K562 (cell line): ENCODE measurements around the gene PRC1. TPM values are rescaled to one million over a fixed set of nuclear protein-coding genes. Genes with fewer than 3 reads are reported as not detected.

Experiments used
- GABPA ChIP-seq: fragments of 200-800 bp; sonication (Bioruptor generic); conservative IDR thresholded peaks from 2 replicates; pipeline ENCODE4 v1.6.1; 2016; ENCODE audit warnings: low read depth, missing genetic modification characterization, missing compliant biosample characterization
- HIVEP1 ChIP-seq: fragments of 250-450 bp; sonication (Bioruptor Pico); IDR thresholded peaks from 2 replicates; pipeline ENCODE4 v1.4.0; 2020; ENCODE audit warnings: mild to moderate bottlenecking
- ID3 ChIP-seq, 2 experiments: fragments of 250-450 bp in 1 of 2; fragments of 450-650 bp in 1 of 2; sonication (Bioruptor Pico) in 1 of 2; IDR thresholded peaks; 2 replicates each; pipeline versions ENCODE4 v1.6.1 to v1.8.0; 2016 to 2021; ENCODE audit warnings: mild to moderate bottlenecking in 2 of 2, moderate library complexity in 2 of 2, missing compliant biosample characterization in 1 of 2, missing genetic modification characterization in 1 of 2
- POLR2G ChIP-seq: fragments of 200-400 bp; formaldehyde crosslinking; IDR thresholded peaks from 2 replicates; pipeline ENCODE4 v1.6.1; 2017; ENCODE audit warnings: low read depth, mild to moderate bottlenecking, antibody characterized with exemption, low read length, moderate library complexity
- PRDM10 ChIP-seq: fragments of 450-650 bp; IDR thresholded peaks from 2 replicates; pipeline ENCODE4 v1.6.1; 2018; ENCODE audit not compliant: partially characterized antibody
- RBM15 ChIP-seq: fragments of 200-400 bp; formaldehyde crosslinking; IDR thresholded peaks from 2 replicates; pipeline ENCODE4 v1.6.1; 2018; ENCODE audit warnings: mild to moderate bottlenecking, low read length, moderate library complexity; ENCODE audit not compliant: insufficient read depth
- STAG1 ChIP-seq: sonication (generic); formaldehyde crosslinking; IDR thresholded peaks from 2 replicates; pipeline ENCODE4 v1.5.0; 2020; ENCODE audit warnings: missing genetic modification reagents, borderline replicate concordance
- TEAD4 ChIP-seq, 2 experiments: sonication (generic) in 1 of 2; formaldehyde crosslinking in 1 of 2; IDR thresholded peaks; 2 replicates each; pipeline versions ENCODE4 v1.6.1 to v1.8.0; 2012 to 2022; ENCODE audit warnings: borderline replicate concordance in 1 of 2, inconsistent platforms in 1 of 2, low read length in 1 of 2, mild to moderate bottlenecking in 1 of 2, missing genetic modification reagents in 1 of 2
- THRAP3 ChIP-seq: fragments of 450-650 bp; IDR thresholded peaks from 2 replicates; pipeline ENCODE4 v1.6.1; 2016; ENCODE audit warnings: mild to moderate bottlenecking, inconsistent platforms, borderline replicate concordance
- ZNF3 ChIP-seq: fragments of 250-450 bp; sonication (Bioruptor Pico); IDR thresholded peaks from 2 replicates; pipeline ENCODE4 v1.5.0; 2021; ENCODE audit warnings: mild to moderate bottlenecking, moderate library complexity
- ZNF668 ChIP-seq: fragments of 250-450 bp; sonication (Bioruptor Pico); IDR thresholded peaks from 2 replicates; pipeline ENCODE4 v1.8.0; 2022; ENCODE audit warnings: mild to moderate bottlenecking, inconsistent platforms
- ZNF778 ChIP-seq: fragments of 450-650 bp; formaldehyde crosslinking; IDR thresholded peaks from 2 replicates; pipeline ENCODE4 v1.4.0; 2020; ENCODE audit warnings: mild to moderate bottlenecking, moderate library complexity
- ZSCAN29 ChIP-seq: fragments of 450-650 bp; IDR thresholded peaks from 2 replicates; pipeline ENCODE4 v1.6.1; 2017
- polyA plus RNA-seq, 8 experiments: library from polyadenylated mRNA; depleted of rRNA in 4 of 8; stranded (reverse) in 5 of 8; unstranded in 3 of 8; fragments of >200 nt; fragmentation: Nextera tagmentation in 2 of 8; fragmentation: Illumina TruSeq in 1 of 8; extraction: Ambion mirVana in 2 of 8; extraction: Trizol in 1 of 8; gene quantifications; 2 replicates each; pipeline versions ENCODE4 v1.2.1 to v1.2.3, GENCODE V29; 2011 to 2014; ENCODE audit warnings: inconsistent platforms in 1 of 8, missing spikeins in 1 of 8
- total RNA-seq, 7 experiments: library from RNA; depleted of rRNA in 6 of 7; stranded (reverse); fragments of >200 nt in 6 of 7; fragmentation: Illumina TruSeq in 2 of 7; extraction: Trizol in 2 of 7; gene quantifications; 2 replicates each; pipeline versions ENCODE4 v1.2.1 to v1.2.3, GENCODE V29; 2011 to 2021; ENCODE audit warnings: low replicate concordance in 1 of 7
- TF ChIP-seq, protein P1 (sequence below), 3 experiments: fragments of 200-800 bp in 1 of 3; sonication (Bioruptor generic) in 1 of 3; sonication (generic) in 1 of 3; formaldehyde crosslinking in 1 of 3; IDR thresholded peaks; 2 replicates each; pipeline versions ENCODE4 v1.6.1 to v1.8.0; 2016 to 2022; ENCODE audit warnings: mild to moderate bottlenecking in 2 of 3, missing compliant biosample characterization in 2 of 3, missing genetic modification characterization in 2 of 3, missing genetic modification reagents in 1 of 3
- TF ChIP-seq, protein P2 (sequence below): fragments of 450-650 bp; IDR thresholded peaks from 2 replicates; pipeline ENCODE4 v1.6.1; 2016; ENCODE audit warnings: low read depth, mild to moderate bottlenecking, moderate library complexity
- TF ChIP-seq, protein P3 (sequence below), 2 experiments: fragments of 450-650 bp in 1 of 2; sonication (generic) in 1 of 2; formaldehyde crosslinking in 1 of 2; IDR thresholded peaks in 1 of 2; conservative IDR thresholded peaks in 1 of 2; 2 replicates each; pipeline versions ENCODE4 v1.6.1 to v1.8.1; 2016 to 2023; ENCODE audit warnings: mild to moderate bottlenecking in 2 of 2, moderate library complexity in 2 of 2, inconsistent platforms in 1 of 2, missing genetic modification reagents in 1 of 2

Gene PRC1
- total and polyA plus RNA-seq, 9 of the 15 experiments (the other 6 are each of a cell fraction or from before 2014, with no cell fraction given): 156 to 391 (median 240) TPM

- TF ChIP-seq, protein P1, sequence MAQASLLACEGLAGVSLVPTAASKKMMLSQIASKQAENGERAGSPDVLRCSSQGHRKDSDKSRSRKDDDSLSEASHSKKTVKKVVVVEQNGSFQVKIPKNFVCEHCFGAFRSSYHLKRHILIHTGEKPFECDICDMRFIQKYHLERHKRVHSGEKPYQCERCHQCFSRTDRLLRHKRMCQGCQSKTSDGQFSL (CRISPR knock-in tag; IDR thresholded peaks at IDR 0.05): no peak
- TF ChIP-seq, protein P1 (tag; IDR thresholded peaks at IDR 0.05): no peak
- TF ChIP-seq, protein P2, sequence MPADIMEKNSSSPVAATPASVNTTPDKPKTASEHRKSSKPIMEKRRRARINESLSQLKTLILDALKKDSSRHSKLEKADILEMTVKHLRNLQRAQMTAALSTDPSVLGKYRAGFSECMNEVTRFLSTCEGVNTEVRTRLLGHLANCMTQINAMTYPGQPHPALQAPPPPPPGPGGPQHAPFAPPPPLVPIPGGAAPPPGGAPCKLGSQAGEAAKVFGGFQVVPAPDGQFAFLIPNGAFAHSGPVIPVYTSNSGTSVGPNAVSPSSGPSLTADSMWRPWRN: no peak
- TF ChIP-seq POLR2G (no peak), ZSCAN29 (no peak), THRAP3 (no peak), STAG1 (CRISPR knock-in tag) (peak; percentile 78), ZNF668 (CRISPR knock-in tag) (no peak), ZNF778 (CRISPR knock-in tag) (no peak), TEAD4 (IDR thresholded peaks at IDR 0.05; ENCODE audit: low read length) (no peak), TEAD4 (CRISPR knock-in tag; IDR thresholded peaks at IDR 0.05; ENCODE audit: borderline replicate concordance) (no peak), PRDM10 (peak; percentile 31), ID3 (CRISPR knock-in tag; IDR thresholded peaks at IDR 0.05) (no peak), ID3 (tag; IDR thresholded peaks at IDR 0.05) (no peak), GABPA (no peak), HIVEP1 (CRISPR knock-in tag) (no peak), ZNF3 (CRISPR knock-in tag) (no peak), RBM15 (no peak)
- TF ChIP-seq, protein P3, sequence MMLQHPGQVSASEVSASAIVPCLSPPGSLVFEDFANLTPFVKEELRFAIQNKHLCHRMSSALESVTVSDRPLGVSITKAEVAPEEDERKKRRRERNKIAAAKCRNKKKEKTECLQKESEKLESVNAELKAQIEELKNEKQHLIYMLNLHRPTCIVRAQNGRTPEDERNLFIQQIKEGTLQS (IDR thresholded peaks at IDR 0.05): no peak
- TF ChIP-seq, protein P3 (CRISPR knock-in tag; conservative IDR thresholded peaks at IDR 0.05): peak; percentile 17; the same call in 1 of the 2 replicates
Measured at GRCh38 chr15:90934256-90934948, 59.9 kb downstream of the PRC1 start (continued).
